ENCODE results near the gene ELAVL3.
"Not testable (repeated sequence)": the region's sequence is repeated elsewhere in the genome, so short reads cannot be mapped to it uniquely, and the experiment has no call there.

Gene ELAVL3

GRCh38 chr19:11486661-11487503, 6.0 kb upstream of the ELAVL3 start:
- DNase-seq: no peak

GRCh38 chr19:11485245-11485837, 4.5 kb upstream of the ELAVL3 start:
- DNase-seq: no peak

GRCh38 chr19:11483366-11484111, 2.7 kb upstream of the ELAVL3 start:
- DNase-seq: no peak

- DNase-seq: peak; percentile 40
Measured at GRCh38 chr19:11482384-11483050, 1.7 kb upstream of the ELAVL3 start.

- peak; percentile 95 for DNase-seq
Measured at GRCh38 chr19:11481534-11482383, 913 bp upstream of the ELAVL3 start.

GRCh38 chr19:11479898-11480714, 740 bp downstream of the ELAVL3 start:
- peak; percentile 2 for DNase-seq

DNA sequence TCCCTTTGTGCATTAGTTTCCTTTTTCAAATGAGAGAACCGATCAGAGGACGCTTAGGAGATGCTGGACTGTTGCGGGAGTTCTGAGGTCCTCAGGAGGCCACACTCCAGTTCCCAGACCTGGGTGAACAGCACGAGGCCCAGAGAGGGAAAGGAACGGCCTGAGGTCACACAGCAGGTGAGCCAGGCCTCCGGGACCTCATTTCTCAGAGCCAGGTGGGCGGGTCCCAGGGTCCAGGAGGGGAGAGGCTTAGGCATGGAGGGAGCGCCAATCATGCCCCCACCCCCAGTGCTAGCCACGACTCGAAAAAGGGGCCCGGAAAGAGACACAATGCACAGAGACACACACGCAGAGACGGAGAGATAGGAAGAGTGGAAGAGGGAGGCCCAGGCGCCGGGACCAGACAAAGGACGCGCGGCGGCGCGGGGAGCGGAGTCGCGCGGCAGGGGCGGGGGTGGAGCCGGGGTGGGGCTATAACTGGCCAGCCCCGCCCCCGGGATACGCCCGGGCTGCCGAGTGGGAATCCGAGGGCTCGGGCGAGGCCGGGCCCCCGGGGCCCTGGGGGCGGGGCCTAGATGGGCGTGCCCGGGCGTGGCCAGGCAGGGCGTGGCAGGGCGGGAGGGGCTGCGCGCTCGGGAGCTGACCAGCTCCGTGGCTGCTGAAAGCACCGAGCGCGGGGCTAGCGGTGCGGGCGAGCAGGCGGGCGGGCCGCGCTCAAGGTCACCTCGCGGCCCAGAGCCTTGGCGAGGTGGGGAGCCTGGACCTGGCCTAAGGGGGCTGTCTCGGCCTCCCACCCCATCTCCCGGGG, 1.6 kb downstream of the ELAVL3 start:
- no peak for DNase-seq

DNA sequence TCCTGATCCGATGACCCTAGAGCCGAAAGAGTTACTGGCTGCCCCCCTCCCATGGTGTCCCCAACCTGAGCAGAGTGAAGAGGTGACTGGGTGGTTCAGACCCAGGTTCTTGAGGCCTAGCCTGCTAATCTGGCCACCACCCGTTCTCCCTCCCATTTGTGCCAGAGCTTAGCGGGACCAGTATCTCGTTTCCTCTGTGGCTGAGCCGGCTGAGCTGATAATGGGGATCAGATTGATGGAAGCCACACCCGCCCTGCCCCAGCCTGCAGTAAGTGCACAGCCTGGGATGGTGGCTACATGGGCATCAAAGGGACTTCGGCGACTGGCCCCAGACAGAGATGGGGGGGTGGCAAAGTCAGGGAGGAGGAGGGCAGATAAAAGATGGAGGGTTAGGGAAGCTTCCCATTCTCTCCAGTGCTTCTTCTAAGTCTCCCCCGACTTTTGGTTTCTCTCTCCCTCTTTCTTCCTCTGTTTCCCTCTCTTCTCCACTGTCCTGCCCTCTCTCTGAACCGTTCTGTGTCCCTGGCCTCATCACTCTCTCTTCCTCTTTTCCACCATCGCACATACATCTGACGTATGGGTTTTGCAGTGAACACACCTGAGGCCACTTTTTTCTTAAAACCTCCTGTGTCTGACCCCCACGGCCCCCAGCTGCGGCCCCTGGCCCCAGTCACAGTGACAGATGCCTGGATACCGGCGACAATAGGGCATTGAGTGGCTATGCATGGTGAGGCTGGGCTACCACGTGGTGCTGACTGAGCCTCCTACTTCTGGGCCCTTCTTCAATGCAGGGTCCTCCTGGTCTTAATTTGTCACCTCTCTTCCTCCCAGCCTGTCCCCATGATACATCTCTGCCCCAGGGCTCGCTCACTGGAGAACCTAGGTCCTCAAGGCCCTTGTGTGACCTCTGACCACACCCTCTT, 2.4 kb downstream of the ELAVL3 start:
- DNase-seq: no peak

DNA sequence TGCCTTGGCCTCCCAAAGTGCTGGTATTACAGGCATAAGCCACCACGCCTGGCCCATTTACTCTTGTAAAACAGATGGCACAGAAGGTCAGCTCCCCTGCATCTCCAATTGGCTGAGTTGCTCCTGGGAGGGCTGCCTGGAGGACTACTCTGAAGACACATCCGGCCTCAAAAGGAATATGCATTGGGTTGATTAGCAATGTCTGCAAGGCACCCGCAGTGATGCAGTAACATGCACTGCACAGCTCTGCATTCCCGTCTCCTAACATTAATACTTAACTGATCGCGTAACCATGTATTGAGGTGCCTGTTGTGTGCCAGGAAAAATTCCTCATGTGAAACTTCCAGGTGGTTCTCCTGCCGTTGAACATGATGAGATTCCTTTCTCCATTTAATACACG, 5.0 kb downstream of the ELAVL3 start:
- DNase-seq: no peak

- DNase-seq: not testable (repeated sequence)
Measured at GRCh38 chr19:11475343-11475742, 5.5 kb downstream of the ELAVL3 start.

DNA sequence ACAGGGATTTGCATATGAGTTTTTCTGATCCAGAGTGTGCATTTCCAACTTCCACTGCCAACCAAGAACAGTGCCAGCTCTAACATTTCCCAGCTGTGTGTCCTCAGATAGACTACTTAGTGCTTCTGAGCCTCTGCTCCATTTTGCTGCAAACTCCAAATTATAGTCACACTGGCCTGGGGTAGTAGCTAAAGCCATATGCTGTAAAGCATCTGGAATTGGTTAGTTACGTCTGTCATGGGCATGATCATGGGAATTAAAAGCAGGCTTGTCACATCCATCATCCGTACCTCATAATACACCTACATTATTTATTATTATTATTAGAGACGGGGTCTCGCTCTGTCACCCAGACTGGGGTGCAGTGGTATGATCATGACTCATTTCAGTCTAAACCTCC, 7.1 kb downstream of the ELAVL3 start:
- no peak for DNase-seq

DNA sequence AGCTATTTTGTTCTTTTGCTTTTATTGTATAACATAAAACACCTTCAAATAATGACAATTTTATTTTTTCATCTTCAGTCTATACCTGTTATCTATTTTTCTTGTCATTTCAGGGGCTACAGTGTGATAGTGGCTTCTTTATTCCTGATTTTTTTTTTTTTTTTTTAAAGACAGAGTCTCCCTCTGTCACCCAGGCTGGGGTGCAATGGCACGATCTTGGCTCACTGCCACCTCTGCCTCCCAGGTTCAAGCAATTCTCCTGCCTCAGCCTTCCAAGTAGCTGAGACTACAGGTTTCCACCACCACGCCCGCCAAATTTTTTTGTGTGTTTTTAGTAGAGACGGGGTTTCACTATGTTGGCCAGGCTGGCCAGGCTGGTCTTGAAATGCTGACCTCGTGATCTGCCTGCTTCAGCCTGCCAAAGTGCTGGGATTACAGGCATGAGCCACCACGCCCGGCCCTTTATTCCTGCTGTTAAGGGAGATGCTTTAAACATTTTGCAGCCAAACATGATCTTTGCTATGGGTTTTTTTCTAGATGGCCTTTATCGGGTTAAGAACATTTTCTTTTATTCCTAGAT, 12.5 kb downstream of the ELAVL3 start:
- DNase-seq: not testable (repeated sequence)

DNA sequence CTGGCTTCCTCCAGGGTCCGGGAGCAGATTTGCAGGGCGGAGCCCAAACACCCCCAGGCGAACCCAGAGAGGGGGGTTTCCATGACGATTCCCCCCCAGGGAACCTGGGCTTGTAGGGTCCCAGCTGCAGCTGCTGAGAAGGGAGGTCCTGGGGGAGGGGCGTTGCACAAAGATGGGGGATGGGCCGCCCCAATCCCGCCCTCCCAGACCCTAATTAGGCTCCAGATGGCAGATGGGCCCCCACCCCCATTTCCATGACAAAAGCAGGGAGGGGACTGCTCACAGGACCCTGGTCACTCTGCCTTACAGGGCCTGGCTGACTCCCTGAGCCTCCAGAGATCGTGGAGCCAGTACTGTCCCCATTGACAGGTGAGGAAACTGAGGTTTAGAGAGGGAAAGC, 15.2 kb downstream of the ELAVL3 start:
- DNase-seq: no peak

GRCh38 chr19:11464333-11465265, 16.2 kb downstream of the ELAVL3 start:
- DNase-seq: no peak

GRCh38 chr19:11463391-11463790, 17.5 kb downstream of the ELAVL3 start:
- no peak for DNase-seq

- no peak for DNase-seq
Measured at GRCh38 chr19:11461453-11461852, 19.4 kb downstream of the ELAVL3 start.

GRCh38 chr19:11460207-11460606, 20.6 kb downstream of the ELAVL3 start:
- no peak for DNase-seq

GRCh38 chr19:11458912-11459311, 21.9 kb downstream of the ELAVL3 start:
- DNase-seq: not testable (repeated sequence)
